ENCODE measurements around the gene ZNF678.
A peak's percentile ranks its signal among the peaks of the same experiment; 100 is the strongest.

The ZNF678 gene

GRCh38 chr1:227576189-227576588, 12.8 kb downstream of the ZNF678 start (continued):
- TF ChIP-seq ZNF501 (tag by site-specific recombination; IDR thresholded peaks at IDR 0.05) (no peak), ZBTB17 (tag by site-specific recombination; IDR thresholded peaks at IDR 0.05) (no peak), ZIC2 (tag by site-specific recombination; IDR thresholded peaks at IDR 0.05) (no peak), ZNF398 (tag by site-specific recombination; IDR thresholded peaks at IDR 0.05) (no peak), ZNF837 (tag by site-specific recombination; IDR thresholded peaks at IDR 0.05) (no peak), ZNF777 (tag by site-specific recombination; IDR thresholded peaks at IDR 0.05; ENCODE audit: borderline replicate concordance) (no peak), ZNF629 (tag by site-specific recombination; IDR thresholded peaks at IDR 0.05) (no peak), FEZF1 (tag by site-specific recombination; IDR thresholded peaks at IDR 0.05) (no peak)

GRCh38 chr1:227577500-227577899, 14.1 kb downstream of the ZNF678 start:
- Histone ChIP-seq H3K36me3 (ENCODE audit: control insufficient read depth in 2 of 2, insufficient read depth in 1 of 2, low read length in 2 of 2) (no peaks in the 10 kb centered on the region), H3K9me3 (ENCODE audit: control insufficient read depth, insufficient read depth, low read depth, low read length) (no peaks in the 10 kb centered on the region), H3K4me3 (ENCODE audit: low read depth, low read length) (no peak overlapping the region), H3K27ac (ENCODE audit: extremely low read depth, low read depth, low read length) (no peak overlapping the region), H3K4me1 (ENCODE audit: control insufficient read depth, insufficient read depth, low read length) (no peaks in the 10 kb centered on the region)
- ChIA-PET POLR2A (no interaction called here), CTCF (interaction anchor here (0.6 to 1.7 kb wide), 2 partner anchors 19 to 21 kb away, joined by 3 to 4 read pairs; no protein-coding TSS in a partner anchor)
- TF ChIP-seq ZNF529 (tag by site-specific recombination; IDR thresholded peaks at IDR 0.05; ENCODE audit: insufficient replicate concordance) (peak; percentile 92), ZNF549 (tag by site-specific recombination; IDR thresholded peaks at IDR 0.05) (0 out of 2 replicates have a peak, but pooled peaks have one; percentile 2), SETDB1 (IDR thresholded peaks at IDR 0.05; ENCODE audit: insufficient read length, low read length) (peak; percentile 35), KLF8 (tag by site-specific recombination; IDR thresholded peaks at IDR 0.05) (no peak)

- TF ChIP-seq ZNF558 (tag by site-specific recombination; IDR thresholded peaks at IDR 0.05) (no peak), ZNF350 (tag by site-specific recombination; IDR thresholded peaks at IDR 0.05) (no peak), ZBTB10 (tag by site-specific recombination; IDR thresholded peaks at IDR 0.05) (no peak), KLF7 (tag by site-specific recombination; IDR thresholded peaks at IDR 0.05; ENCODE audit: borderline replicate concordance) (no peak), ZNF777 (tag by site-specific recombination; IDR thresholded peaks at IDR 0.05; ENCODE audit: borderline replicate concordance) (no peak), ZNF335 (tag by site-specific recombination; conservative IDR thresholded peaks at IDR 0.05) (no peak), ZNF146 (tag by site-specific recombination; IDR thresholded peaks at IDR 0.05) (no peak), ZNF585B (tag by site-specific recombination; IDR thresholded peaks at IDR 0.05) (no peak), ZNF580 (tag by site-specific recombination; IDR thresholded peaks at IDR 0.05) (no peak), ZNF449 (tag by site-specific recombination; IDR thresholded peaks at IDR 0.05) (no peak), ZNF362 (tag by site-specific recombination; IDR thresholded peaks at IDR 0.05) (no peak), ZSCAN30 (tag by site-specific recombination; IDR thresholded peaks at IDR 0.05) (no peak), ZBTB6 (tag by site-specific recombination; IDR thresholded peaks at IDR 0.05) (no peak)
- Histone ChIP-seq H3K27ac (ENCODE audit: extremely low read depth, low read depth, low read length) (no peak overlapping the region), H3K4me1 (ENCODE audit: control insufficient read depth, insufficient read depth, low read length) (no peaks in the 10 kb centered on the region), H3K9me3 (ENCODE audit: control insufficient read depth, insufficient read depth, low read depth, low read length) (no peaks in the 10 kb centered on the region), H3K36me3 (ENCODE audit: control insufficient read depth in 2 of 2, insufficient read depth in 1 of 2, low read length in 2 of 2) (peaks cover 2 to 13% of the 10 kb centered on the region in 2 experiments; a peak in 2 of 3 replicates), H3K4me3 (ENCODE audit: low read depth, low read length) (no peak overlapping the region)
- CTCF ChIA-PET: interaction anchor here (1.0 kb wide), 1 partner anchor 41 kb away, joined by 3 read pairs; no protein-coding TSS in a partner anchor
- POLR2A ChIA-PET: no interaction called here
Observed at GRCh38 chr1:227583354-227583753, 20.0 kb downstream of the ZNF678 start.
